Liver (tissue), 2 donors: ENCODE results near the gene HCK.

Experiments
- CTCF ChIP-seq: fragments of 150-350 bp; IDR thresholded peaks from 2 replicates; pipeline ENCODE4 v1.5.1; 2017; ENCODE audit warnings: improper control_type of control experiment, low read depth, low read length; ENCODE audit not compliant: missing input control
- TF ChIP-seq, protein P1 (sequence below): IDR thresholded peaks from 2 replicates; pipeline ENCODE4 v1.6.1; 2016; ENCODE audit warnings: antibody characterized with exemption
- donor health status: healthy.

- no peak for TF ChIP-seq CTCF
- TF ChIP-seq, protein P1, sequence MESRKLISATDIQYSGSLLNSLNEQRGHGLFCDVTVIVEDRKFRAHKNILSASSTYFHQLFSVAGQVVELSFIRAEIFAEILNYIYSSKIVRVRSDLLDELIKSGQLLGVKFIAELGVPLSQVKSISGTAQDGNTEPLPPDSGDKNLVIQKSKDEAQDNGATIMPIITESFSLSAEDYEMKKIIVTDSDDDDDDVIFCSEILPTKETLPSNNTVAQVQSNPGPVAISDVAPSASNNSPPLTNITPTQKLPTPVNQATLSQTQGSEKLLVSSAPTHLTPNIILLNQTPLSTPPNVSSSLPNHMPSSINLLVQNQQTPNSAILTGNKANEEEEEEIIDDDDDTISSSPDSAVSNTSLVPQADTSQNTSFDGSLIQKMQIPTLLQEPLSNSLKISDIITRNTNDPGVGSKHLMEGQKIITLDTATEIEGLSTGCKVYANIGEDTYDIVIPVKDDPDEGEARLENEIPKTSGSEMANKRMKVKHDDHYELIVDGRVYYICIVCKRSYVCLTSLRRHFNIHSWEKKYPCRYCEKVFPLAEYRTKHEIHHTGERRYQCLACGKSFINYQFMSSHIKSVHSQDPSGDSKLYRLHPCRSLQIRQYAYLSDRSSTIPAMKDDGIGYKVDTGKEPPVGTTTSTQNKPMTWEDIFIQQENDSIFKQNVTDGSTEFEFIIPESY: no peak
Observed at GRCh38 chr20:32124916-32125454, 72.9 kb downstream of the HCK start.
